HEK293 (cell line): ENCODE measurements around the gene SLC35C1.

Experiments
- KLF16 ChIP-seq: fragments of 450-650 bp; formaldehyde crosslinking; IDR thresholded peaks from 2 replicates; pipeline ENCODE4 v1.5.1; 2017; ENCODE audit warnings: missing biosample characterization, missing genetic modification characterization
- ZNF274 ChIP-seq, 2 experiments: fragments of 200-500 bp in 1 of 2; fragments of 450-650 bp in 1 of 2; sonication (Bioruptor generic) in 1 of 2; formaldehyde crosslinking in 1 of 2; IDR thresholded peaks; 2 replicates each; pipeline versions ENCODE4 v1.5.1 to v1.6.1; 2014 to 2016; ENCODE audit warnings: borderline replicate concordance in 1 of 2, inconsistent platforms in 1 of 2, low read length in 1 of 2, missing biosample characterization in 1 of 2, missing genetic modification characterization in 1 of 2
- ZNF48 ChIP-seq: fragments of 450-650 bp; formaldehyde crosslinking; IDR thresholded peaks from 2 replicates; pipeline ENCODE4 v1.5.1; 2016; ENCODE audit warnings: missing biosample characterization, missing genetic modification characterization
- ZNF561 ChIP-seq: fragments of 450-650 bp; IDR thresholded peaks from 2 replicates; pipeline ENCODE4 v1.5.1; 2018; ENCODE audit warnings: missing biosample characterization, missing genetic modification characterization, borderline replicate concordance
- TF ChIP-seq, protein P1 (sequence below): fragments of 450-650 bp; formaldehyde crosslinking; IDR thresholded peaks from 2 replicates; pipeline ENCODE4 v1.5.1; 2016; ENCODE audit warnings: missing biosample characterization, missing genetic modification characterization

DNA sequence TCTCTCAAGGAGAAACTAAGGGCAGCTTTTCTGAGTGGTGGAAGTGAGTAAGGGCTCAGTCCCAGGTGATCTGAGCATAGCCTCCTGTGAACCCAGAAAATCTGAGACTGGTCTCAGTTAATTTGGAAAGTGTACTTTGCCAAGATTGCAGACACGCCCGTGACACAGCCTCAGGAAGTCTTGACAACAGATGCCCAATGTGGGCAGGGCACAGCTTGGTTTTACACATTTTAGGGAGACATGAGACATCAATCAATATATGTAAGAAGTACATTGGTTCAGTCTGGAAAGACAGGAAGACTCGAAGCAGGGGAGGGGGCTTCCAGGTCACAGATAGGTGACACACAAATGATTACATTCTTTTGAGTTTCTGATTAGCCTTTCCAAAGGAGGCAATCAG, 28.8 kb downstream of the SLC35C1 start:
- TF ChIP-seq, protein P1, sequence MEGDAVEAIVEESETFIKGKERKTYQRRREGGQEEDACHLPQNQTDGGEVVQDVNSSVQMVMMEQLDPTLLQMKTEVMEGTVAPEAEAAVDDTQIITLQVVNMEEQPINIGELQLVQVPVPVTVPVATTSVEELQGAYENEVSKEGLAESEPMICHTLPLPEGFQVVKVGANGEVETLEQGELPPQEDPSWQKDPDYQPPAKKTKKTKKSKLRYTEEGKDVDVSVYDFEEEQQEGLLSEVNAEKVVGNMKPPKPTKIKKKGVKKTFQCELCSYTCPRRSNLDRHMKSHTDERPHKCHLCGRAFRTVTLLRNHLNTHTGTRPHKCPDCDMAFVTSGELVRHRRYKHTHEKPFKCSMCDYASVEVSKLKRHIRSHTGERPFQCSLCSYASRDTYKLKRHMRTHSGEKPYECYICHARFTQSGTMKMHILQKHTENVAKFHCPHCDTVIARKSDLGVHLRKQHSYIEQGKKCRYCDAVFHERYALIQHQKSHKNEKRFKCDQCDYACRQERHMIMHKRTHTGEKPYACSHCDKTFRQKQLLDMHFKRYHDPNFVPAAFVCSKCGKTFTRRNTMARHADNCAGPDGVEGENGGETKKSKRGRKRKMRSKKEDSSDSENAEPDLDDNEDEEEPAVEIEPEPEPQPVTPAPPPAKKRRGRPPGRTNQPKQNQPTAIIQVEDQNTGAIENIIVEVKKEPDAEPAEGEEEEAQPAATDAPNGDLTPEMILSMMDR (tag by site-specific recombination): no peak
- TF ChIP-seq ZNF561 (no peak), ZNF48 (no peak), ZNF274 (IDR thresholded peaks at IDR 0.05; ENCODE audit: low read length) (no peak), ZNF274 (tag by site-specific recombination; IDR thresholded peaks at IDR 0.05; ENCODE audit: borderline replicate concordance) (no peak), KLF16 (tag by site-specific recombination) (no peak)
